ENCODE measurements around the gene PPM1E. TPM values are rescaled to one million over a fixed set of nuclear protein-coding genes. Genes with fewer than 3 reads are reported as not detected.

The PPM1E gene
- polyA plus RNA-seq, 3 donors, result not detected

GRCh38 chr17:58918072-58918471 lies 162.4 kb downstream of the PPM1E start:
- no CpG with 5 or more reads among the region's 2 CpGs for WGBS (ENCODE audit: insufficient coverage)
- no peaks in the 10 kb centered on the region for H4K20me1 ChIP-seq (ENCODE audit: insufficient read depth, low read length)
- H3K9me3 ChIP-seq (replicated peaks in 1 of 2; ENCODE audit: control insufficient read depth in 1 of 2, insufficient read depth in 1 of 2, low read length in 2 of 2), result peaks cover 0 to under 1% of the 10 kb centered on the region in 2 donors
- H3K36me3 Mint-ChIP-seq, result no peaks in the 10 kb centered on the region
- no peak overlapping the region for H3K27ac Mint-ChIP-seq
- no peak overlapping the region for H3K27ac ChIP-seq (ENCODE audit: low read depth in 1 of 2, low read length in 2 of 2)
- peaks cover 12 to 15% (median 14%) of the 10 kb centered on the region in 3 donors for H3K27me3 Mint-ChIP-seq (ENCODE audit: low read depth in 3 of 3)
- intact Hi-C loops (cut with micrococcal nuclease), result no loop called here
- peaks cover 0 to 5% (median 0%) of the 10 kb centered on the region in 7 donors for H3K9me3 Mint-ChIP-seq
- no peaks in the 10 kb centered on the region for H3K79me2 ChIP-seq (ENCODE audit: insufficient read depth, low read length)
- TF ChIP-seq, protein P1, sequence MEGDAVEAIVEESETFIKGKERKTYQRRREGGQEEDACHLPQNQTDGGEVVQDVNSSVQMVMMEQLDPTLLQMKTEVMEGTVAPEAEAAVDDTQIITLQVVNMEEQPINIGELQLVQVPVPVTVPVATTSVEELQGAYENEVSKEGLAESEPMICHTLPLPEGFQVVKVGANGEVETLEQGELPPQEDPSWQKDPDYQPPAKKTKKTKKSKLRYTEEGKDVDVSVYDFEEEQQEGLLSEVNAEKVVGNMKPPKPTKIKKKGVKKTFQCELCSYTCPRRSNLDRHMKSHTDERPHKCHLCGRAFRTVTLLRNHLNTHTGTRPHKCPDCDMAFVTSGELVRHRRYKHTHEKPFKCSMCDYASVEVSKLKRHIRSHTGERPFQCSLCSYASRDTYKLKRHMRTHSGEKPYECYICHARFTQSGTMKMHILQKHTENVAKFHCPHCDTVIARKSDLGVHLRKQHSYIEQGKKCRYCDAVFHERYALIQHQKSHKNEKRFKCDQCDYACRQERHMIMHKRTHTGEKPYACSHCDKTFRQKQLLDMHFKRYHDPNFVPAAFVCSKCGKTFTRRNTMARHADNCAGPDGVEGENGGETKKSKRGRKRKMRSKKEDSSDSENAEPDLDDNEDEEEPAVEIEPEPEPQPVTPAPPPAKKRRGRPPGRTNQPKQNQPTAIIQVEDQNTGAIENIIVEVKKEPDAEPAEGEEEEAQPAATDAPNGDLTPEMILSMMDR (IDR thresholded peaks at IDR 0.05), result no peak
- H3K27me3 ChIP-seq (ENCODE audit: control insufficient read depth in 2 of 2, insufficient read depth in 2 of 2, low read length in 2 of 2), result peaks cover 2 to 4% of the 10 kb centered on the region in 2 donors
- H3K4me2 ChIP-seq (replicated peaks; ENCODE audit: extremely low read depth, low read length, poor library complexity, severe bottlenecking), result no peak overlapping the region
- H3K4me3 ChIP-seq (replicated peaks in 1 of 3; ENCODE audit: low read depth in 2 of 3, low read length in 3 of 3), result no peak overlapping the region
- H3K4me3 Mint-ChIP-seq, result no peak overlapping the region
- H3K4me1 ChIP-seq (ENCODE audit: control insufficient read depth in 1 of 2, insufficient read depth in 2 of 2, low read length in 2 of 2), result no peaks in the 10 kb centered on the region
- DNase-seq, result no peak
- no peaks in the 10 kb centered on the region for H3K36me3 ChIP-seq (replicated peaks in 1 of 2; ENCODE audit: control insufficient read depth in 1 of 2, insufficient read depth in 2 of 2, low read length in 2 of 2)
- no peak overlapping the region for H3K9ac ChIP-seq (ENCODE audit: insufficient read depth, low read length, poor library complexity, severe bottlenecking)
- peaks cover 1% of the 10 kb centered on the region for H3K4me1 Mint-ChIP-seq
- no peak overlapping the region for H2AFZ ChIP-seq (ENCODE audit: insufficient read depth, low read depth, low read length, poor library complexity, severe bottlenecking)

- TF ChIP-seq, protein P1 (IDR thresholded peaks at IDR 0.05), result no peak
- Histone ChIP-seq H4K20me1 (ENCODE audit: insufficient read depth, low read length) (no peaks in the 10 kb centered on the region), H3K4me3 (replicated peaks in 1 of 3; ENCODE audit: low read depth in 2 of 3, low read length in 3 of 3) (no peak overlapping the region), H3K27ac (ENCODE audit: low read depth in 1 of 2, low read length in 2 of 2) (no peak overlapping the region), H3K79me2 (ENCODE audit: insufficient read depth, low read length) (no peaks in the 10 kb centered on the region), H3K9ac (ENCODE audit: insufficient read depth, low read length, poor library complexity, severe bottlenecking) (no peak overlapping the region), H3K4me1 (ENCODE audit: control insufficient read depth in 1 of 2, insufficient read depth in 2 of 2, low read length in 2 of 2) (no peaks in the 10 kb centered on the region), H3K4me2 (replicated peaks; ENCODE audit: extremely low read depth, low read length, poor library complexity, severe bottlenecking) (no peak overlapping the region), H3K9me3 (replicated peaks in 1 of 2; ENCODE audit: control insufficient read depth in 1 of 2, insufficient read depth in 1 of 2, low read length in 2 of 2) (no peaks in the 10 kb centered on the region), H2AFZ (ENCODE audit: insufficient read depth, low read depth, low read length, poor library complexity, severe bottlenecking) (no peak overlapping the region), H3K36me3 (replicated peaks in 1 of 2; ENCODE audit: control insufficient read depth in 1 of 2, insufficient read depth in 2 of 2, low read length in 2 of 2) (no peaks in the 10 kb centered on the region), H3K27me3 (ENCODE audit: control insufficient read depth in 2 of 2, insufficient read depth in 2 of 2, low read length in 2 of 2) (peaks cover 2 to 4% of the 10 kb centered on the region in 2 donors)
- Mint-ChIP-seq H3K9me3 (peaks cover 0 to 3% (median 0%) of the 10 kb centered on the region in 7 donors), H3K36me3 (no peaks in the 10 kb centered on the region), H3K4me3 (no peak overlapping the region), H3K27ac (no peak overlapping the region), H3K4me1 (peaks cover 1% of the 10 kb centered on the region), H3K27me3 (ENCODE audit: low read depth in 3 of 3) (peaks cover 12 to 15% (median 13%) of the 10 kb centered on the region in 3 donors)
- intact Hi-C loops (cut with micrococcal nuclease), result no loop called here
- no peak for DNase-seq
Measured at GRCh38 chr17:58918884-58919283, 163.2 kb downstream of the PPM1E start.

Data from CD14-positive monocyte (primary cell).